HepG2 (cell line): ENCODE results near the gene PPP1R1B.

Source experiments
- ZNF724P ChIP-seq: sonication (generic); formaldehyde crosslinking; IDR thresholded peaks from 2 replicates; pipeline ENCODE4 v1.8.0; 2022; ENCODE audit warnings: missing genetic modification reagents, borderline replicate concordance
- ZSCAN29 ChIP-seq: sonication (generic); formaldehyde crosslinking; conservative IDR thresholded peaks from 2 replicates; pipeline ENCODE4 v1.4.0; 2020; ENCODE audit warnings: mild to moderate bottlenecking, missing genetic modification reagents

- TF ChIP-seq ZSCAN29 (CRISPR knock-in tag): no peak
- no peak for TF ChIP-seq ZNF724P (CRISPR knock-in tag)
Measured at GRCh38 chr17:39629494-39629880, 2.7 kb downstream of the PPP1R1B start.
